ENCODE results near the gene NLRP5. TPM values are rescaled to one million over a fixed set of nuclear protein-coding genes. Genes with fewer than 3 reads are reported as not detected.
"Not testable (repeated sequence)": the region's sequence is repeated elsewhere in the genome, so short reads cannot be mapped to it uniquely, and the experiment has no call there.

NLRP5 gene
- total RNA-seq: not detected in 2 replicates

- H3K4me3 ChIP-seq (ENCODE audit: low read depth, low read length): no peak within 1 kb of the TSS
- TF ChIP-seq CTCF (conservative IDR thresholded peaks at IDR 0.05; ENCODE audit: low read depth, low read length): no peak
- DNase-seq (ENCODE audit: low read depth): no peak
These were observed at the start of gene NLRP5 for GRCh38 chr19:55986487-55986886. NLRP5 (plus strand) TSS chr19:55986775.

GRCh38 chr19:55939206-55939605 is 47.4 kb upstream of the NLRP5 start:
- TF ChIP-seq CTCF (conservative IDR thresholded peaks at IDR 0.05; ENCODE audit: low read depth, low read length): no peak
- H3K4me3 ChIP-seq (ENCODE audit: low read depth, low read length): no peak overlapping the region
- DNase-seq (ENCODE audit: low read depth): no peak

GRCh38 chr19:55940306-55940705 is 46.3 kb upstream of the NLRP5 start:
- no peak for TF ChIP-seq CTCF (conservative IDR thresholded peaks at IDR 0.05; ENCODE audit: low read depth, low read length)
- H3K4me3 ChIP-seq (ENCODE audit: low read depth, low read length): no peak overlapping the region
- no peak for DNase-seq (ENCODE audit: low read depth)

GRCh38 chr19:55947532-55947931 is 39.0 kb upstream of the NLRP5 start, which contains the start of gene NLRP8:
NLRP8 (plus strand) TSS chr19:55947832.
- no peak for TF ChIP-seq CTCF (conservative IDR thresholded peaks at IDR 0.05; ENCODE audit: low read depth, low read length)
- H3K4me3 ChIP-seq (ENCODE audit: low read depth, low read length): no peak within 1 kb of the TSS
- no peak for DNase-seq (ENCODE audit: low read depth)

- not testable (repeated sequence) for DNase-seq (ENCODE audit: low read depth); H3K4me3 ChIP-seq (ENCODE audit: low read depth, low read length)
These were observed 36.0 kb upstream of the NLRP5 start for GRCh38 chr19:55950566-55950965.

GRCh38 chr19:55956431-55956830 is 30.1 kb upstream of the NLRP5 start:
- no peak for DNase-seq (ENCODE audit: low read depth)
- no peak for TF ChIP-seq CTCF (conservative IDR thresholded peaks at IDR 0.05; ENCODE audit: low read depth, low read length)
- no peak overlapping the region for H3K4me3 ChIP-seq (ENCODE audit: low read depth, low read length)

- DNase-seq (ENCODE audit: low read depth): no peak
- TF ChIP-seq CTCF (conservative IDR thresholded peaks at IDR 0.05; ENCODE audit: low read depth, low read length): no peak
- no peak overlapping the region for H3K4me3 ChIP-seq (ENCODE audit: low read depth, low read length)
These were observed 28.2 kb upstream of the NLRP5 start for GRCh38 chr19:55958356-55958755.
